GM19035 (cell line): ENCODE results near the gene FAM236D.
"Not testable (repeated sequence)": the region's sequence is repeated elsewhere in the genome, so short reads cannot be mapped to it uniquely, and the experiment has no call there.

Experiments
- ATAC-seq: cut with Tn5 transposase; IDR thresholded peaks from one replicate; pipeline ENCODE4 v1.9.1; 2021; ENCODE audit not compliant: unreplicated experiment

The FAM236D gene

DNA sequence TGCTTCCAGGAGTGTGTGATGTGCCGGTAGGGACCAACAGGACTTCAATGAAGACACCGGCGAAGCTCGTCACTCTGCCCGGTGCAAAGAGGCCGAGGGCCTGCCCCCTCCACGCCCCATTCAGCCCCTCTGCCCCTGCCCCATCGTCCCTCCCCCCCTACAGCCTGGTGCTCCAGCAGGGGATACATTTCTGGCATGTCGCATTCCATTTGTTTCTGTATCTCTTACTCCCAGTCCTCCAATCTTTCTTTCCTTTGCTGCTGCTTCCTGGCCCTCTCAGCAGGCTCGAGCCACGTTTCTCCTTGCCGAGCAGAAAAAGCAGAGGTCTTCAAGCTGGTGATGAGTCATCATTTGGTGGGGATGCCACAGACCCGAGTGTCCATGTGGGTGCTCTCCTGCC, at the start of gene FAM236D:
TSS of gene FAM236D (minus strand) at position 101 of the 400 bp plus-strand sequence. CDS start at position 1, 100 bp downstream.
- not testable (repeated sequence) for ATAC-seq

DNA sequence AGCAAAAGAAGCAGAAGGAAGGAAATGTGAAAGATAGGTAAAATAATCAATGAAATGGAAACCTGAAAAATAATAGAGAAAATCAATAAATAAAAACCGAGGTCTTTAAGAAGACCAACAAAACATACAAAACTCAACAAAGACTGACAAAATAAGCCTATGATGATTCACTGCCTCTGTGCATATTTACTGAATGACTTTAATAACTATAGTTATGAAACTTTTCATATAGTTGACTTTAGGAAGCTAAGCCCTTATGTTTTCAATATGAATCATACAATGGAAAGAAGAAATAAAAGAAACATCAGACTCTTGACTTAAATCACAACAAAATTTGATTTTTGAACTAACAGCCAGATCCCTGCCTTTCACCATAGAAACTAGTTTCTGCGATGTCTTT, 29.5 kb upstream of the FAM236D start:
- not testable (repeated sequence) for ATAC-seq

DNA sequence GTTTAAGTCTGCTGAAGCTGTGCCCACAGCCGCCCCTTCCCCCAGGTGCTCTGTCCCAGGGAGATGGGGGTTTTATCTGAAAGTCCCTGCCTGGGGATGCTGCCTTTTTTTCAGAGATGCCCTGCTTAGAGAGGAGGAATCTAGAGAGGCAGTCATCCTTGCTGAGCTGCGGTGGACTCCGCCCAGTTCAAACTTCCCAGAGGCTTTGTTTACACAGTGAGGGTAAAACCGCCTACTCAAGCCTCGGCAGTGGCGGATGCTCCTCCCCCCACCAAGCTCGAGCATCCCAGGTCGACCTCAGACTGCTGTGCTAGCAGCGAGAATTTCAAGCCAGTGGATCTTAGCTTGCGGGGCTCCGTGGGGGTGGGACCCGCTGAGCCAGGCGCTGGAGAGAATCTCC, 22.7 kb upstream of the FAM236D start:
- not testable (repeated sequence) for ATAC-seq

DNA sequence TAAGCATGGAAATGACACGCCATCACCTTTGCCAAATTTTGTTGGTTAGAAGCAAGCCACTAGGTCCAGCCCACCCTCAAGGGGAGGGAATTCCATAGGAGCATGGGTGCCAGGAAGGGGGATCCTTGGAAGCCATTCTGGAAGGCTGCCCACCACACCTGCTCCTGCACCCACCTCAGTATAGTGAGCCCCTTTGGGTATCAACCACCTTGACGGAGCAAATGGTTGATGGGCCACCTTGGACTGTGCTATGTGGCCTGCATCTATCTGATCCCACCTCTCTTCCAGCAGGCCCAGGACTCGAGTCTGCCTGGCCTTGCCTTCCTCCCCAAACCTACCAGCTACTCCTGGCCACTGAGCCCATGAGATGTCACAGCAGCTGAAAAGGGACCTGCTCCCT, 17.6 kb downstream of the FAM236D start:
- not testable (repeated sequence) for ATAC-seq

DNA sequence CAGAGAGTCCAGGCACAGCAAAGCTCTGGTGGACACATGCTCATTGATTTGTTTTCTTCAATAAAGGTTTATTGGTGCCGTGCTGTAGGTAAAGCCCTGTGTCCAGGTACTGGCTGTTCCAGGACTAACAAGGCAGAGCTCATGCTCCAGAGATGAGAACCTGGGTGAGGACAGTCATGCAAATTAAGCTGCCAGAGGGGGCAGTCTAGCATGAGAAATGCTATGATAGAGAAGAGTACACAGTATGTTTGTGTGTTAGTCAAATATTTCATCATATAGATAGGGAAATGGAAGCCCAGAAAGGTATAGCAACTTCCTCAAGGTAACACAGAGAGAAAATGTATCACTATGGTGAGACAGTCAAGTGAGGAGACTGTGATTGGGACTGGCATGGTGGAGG, 19.9 kb downstream of the FAM236D start:
- ATAC-seq = not testable (repeated sequence)

DNA sequence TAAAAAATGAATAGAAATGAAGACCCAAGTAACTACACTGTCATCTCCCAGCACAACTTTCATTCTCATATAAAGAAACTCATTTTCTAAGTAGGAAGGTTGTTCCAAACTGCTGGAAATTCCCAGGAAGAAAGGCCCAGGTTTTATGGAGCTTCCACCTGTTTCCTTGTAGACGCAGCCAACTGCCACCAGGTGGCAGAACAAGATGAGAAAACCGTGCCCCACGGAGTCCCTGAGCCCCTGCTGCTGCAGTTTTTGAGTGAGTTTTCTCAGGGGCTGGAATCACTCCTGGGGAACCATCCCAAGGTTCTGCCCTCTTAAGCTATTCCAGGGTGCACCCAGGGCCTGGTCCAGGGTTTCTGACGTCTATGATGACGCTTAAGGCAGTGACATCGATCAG, 24.0 kb downstream of the FAM236D start:
- not testable (repeated sequence) for ATAC-seq

DNA sequence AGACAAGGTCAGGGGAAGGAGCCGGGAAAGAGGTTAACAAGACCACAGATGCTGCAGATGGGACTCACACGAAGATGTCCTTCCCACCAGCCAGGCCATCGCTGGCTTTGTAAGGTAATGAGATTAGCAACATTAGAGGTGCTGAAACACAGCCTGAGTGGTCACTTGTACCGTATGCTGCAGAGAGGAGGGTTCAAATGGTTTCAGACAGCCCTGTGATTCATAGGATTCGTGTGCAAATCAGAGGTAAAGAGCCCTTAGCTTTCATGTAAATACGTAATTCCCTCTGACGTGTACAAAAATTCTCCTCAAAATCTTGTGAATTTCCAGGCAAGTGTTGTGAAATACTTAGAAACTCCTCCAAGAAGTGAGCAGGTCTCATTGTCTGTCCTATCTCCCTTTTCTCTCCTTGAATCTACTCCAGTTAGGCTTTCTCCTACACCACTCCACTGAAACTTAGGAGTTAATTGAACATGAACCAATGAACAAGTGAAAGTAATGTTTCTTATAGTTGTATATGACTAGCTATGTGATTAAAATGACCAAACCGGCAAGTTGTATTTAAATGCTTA, 24.6 kb downstream of the FAM236D start:
- ATAC-seq = not testable (repeated sequence)

DNA sequence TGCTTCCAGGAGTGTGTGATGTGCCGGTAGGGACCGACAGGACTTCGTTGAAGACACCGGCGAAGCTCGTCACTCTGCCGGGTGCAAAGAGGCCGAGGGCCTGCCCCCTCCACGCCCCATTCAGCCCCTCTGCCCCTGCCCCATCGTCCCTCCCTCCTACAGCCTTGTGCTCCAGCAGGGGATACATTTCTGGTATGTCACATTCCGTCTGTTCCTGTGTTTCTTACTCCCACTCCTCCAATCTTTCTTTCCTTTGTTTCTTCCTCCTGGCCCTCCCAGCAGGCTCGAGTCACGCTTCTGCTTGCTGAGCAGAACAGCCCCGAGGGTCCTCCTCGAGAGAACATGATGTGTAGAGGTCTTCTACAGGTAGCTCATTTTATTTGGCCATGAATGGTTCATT, 25.4 kb downstream of the FAM236D start, which contains the start of gene FAM236B:
TSS of gene FAM236B (minus strand) at position 101 of the 400 bp plus-strand sequence. CDS start at position 1, 100 bp downstream.
- not testable (repeated sequence) for ATAC-seq

DNA sequence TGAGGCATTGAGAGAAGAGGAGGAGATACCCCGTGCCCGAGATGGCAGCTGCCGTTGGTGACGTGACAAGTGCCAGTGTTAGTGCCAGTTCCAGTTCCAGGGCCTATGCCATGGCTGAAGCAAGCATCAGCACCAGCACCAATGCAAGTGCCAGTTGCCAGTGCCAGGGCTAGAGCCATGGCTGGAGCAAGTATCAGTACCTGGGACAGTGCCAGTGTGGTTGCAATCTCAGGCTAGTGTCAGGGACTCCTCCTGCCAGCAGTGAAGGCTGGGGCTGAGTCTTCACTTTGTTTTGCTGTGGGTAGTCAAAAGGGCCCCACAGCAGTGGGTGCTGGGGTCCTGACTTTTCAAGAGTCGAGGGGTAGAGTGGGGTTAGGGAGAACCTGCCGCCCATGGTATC, 29.9 kb downstream of the FAM236D start:
- not testable (repeated sequence) for ATAC-seq

DNA sequence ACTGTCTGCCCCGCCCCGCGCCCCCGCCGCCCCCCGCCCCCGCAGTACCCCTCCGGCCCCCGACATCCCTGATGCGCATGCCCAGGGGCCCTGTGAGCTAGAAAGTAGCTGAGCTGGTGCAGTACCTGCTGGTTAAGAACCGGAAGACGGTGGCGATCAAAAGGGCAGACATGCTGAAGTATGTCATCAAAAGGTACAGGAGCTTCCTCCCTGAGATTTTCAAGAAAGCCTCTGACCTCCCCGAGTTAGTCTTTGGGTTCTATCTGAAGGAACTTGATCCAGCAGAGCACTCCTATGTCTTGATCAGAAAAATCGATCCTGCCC, 30.6 kb downstream of the FAM236D start:
- peak; percentile 71 for ATAC-seq

DNA sequence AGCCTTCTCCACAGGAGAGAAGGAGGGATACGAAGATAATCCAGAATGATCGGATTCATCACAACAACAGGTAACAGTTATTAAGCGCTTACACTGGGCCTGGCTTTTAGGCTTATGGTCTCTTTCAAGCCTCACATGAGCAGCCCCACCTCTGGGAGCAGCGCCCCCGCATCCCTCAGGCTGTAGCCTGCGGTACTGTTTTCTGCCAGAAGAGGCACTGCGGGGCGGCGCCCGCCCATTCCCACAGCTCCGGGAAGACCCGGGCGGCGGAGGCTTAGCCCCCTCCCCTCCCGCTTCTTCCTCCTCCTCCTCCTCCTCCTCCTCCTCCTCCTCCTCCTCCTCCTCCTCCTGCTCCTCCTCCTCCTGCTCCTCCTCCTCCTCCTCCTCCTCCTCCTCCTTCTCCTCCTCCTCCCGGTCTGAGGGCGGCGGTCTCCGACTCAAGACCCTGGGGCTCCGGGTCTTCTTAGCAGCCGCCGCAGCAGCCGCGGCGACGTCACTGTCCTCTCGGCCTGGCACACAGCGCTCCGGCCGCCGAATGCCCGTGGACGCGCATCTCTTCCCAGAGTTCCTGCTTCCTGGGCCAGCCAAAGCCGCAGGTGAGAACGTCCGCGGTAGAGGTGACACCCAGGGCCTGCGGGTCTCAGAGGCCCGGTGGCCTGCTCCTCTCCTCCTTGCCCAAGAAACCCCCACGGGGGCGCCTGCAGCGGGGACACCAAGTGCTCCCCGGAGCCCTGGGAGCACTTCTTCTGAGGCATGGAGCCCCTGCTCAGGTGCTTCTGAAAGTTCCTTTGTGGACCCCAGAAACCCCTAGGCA, 31.1 kb downstream of the FAM236D start, which contains the start of gene DMRTC1B:
TSS of gene DMRTC1B (plus strand) at position 238 of the 814 bp plus-strand sequence. CDS start 68,246 bp downstream, outside the sequence.
- ATAC-seq = peak; percentile 82

DNA sequence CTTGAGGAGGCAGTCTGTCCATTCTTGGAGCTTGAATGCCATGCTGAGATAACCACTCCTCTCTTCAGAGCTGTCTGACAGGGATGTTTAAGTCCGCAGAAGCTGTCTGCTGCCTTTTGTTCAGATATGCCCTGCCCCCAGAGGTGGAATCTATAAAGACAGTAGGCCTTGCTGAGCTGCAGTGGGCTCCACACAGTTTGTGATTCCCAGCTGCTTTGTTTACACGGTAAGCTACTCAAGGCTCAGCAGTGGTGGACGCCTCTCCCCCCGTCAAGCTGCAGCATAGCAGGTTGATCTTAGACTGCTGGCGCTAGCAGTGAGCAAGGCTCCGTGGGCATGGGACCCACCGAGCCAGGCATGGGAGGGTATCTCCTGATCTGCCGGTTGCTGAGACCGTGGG, 47.6 kb downstream of the FAM236D start:
- ATAC-seq = not testable (repeated sequence)
